PC-3 (cell line): ENCODE results near the gene KLKB1.

Experiments used
- CTCF ChIP-seq: fragments of 300-600 bp; sonication (generic); conservative IDR thresholded peaks from 2 replicates; pipeline ENCODE4 v1.5.1; 2017; ENCODE audit warnings: antibody characterized with exemption, low read depth, mild to moderate bottlenecking, low read length
- EZH2phosphoT487 ChIP-seq: fragments of 300-600 bp; sonication (generic); IDR thresholded peaks from 2 replicates; pipeline ENCODE4 v1.6.1; 2018; ENCODE audit warnings: mild to moderate bottlenecking, antibody characterized with exemption, low read length, borderline replicate concordance

- TF ChIP-seq CTCF, result no peak
- TF ChIP-seq EZH2phosphoT487, result no peak
Observed at GRCh38 chr4:186192066-186192612, 35.2 kb upstream of the KLKB1 start.
